ENCODE results near the gene DAB2. TPM values are rescaled to one million over a fixed set of nuclear protein-coding genes. Genes with fewer than 3 reads are reported as not detected.

DAB2 gene
- total RNA-seq, 1 donor from 2014 or later, result 195 TPM

- H3K27ac Mint-ChIP-seq (ENCODE audit: unreplicated experiment), result no peak overlapping the region
- no peaks in the 10 kb centered on the region for H3K27me3 Mint-ChIP-seq (ENCODE audit: unreplicated experiment)
- H3K4me1 Mint-ChIP-seq (ENCODE audit: unreplicated experiment), result peaks cover 39% of the 10 kb centered on the region
Measured at GRCh38 chr5:39449591-39449990, 24.8 kb upstream of the DAB2 start.

DNA sequence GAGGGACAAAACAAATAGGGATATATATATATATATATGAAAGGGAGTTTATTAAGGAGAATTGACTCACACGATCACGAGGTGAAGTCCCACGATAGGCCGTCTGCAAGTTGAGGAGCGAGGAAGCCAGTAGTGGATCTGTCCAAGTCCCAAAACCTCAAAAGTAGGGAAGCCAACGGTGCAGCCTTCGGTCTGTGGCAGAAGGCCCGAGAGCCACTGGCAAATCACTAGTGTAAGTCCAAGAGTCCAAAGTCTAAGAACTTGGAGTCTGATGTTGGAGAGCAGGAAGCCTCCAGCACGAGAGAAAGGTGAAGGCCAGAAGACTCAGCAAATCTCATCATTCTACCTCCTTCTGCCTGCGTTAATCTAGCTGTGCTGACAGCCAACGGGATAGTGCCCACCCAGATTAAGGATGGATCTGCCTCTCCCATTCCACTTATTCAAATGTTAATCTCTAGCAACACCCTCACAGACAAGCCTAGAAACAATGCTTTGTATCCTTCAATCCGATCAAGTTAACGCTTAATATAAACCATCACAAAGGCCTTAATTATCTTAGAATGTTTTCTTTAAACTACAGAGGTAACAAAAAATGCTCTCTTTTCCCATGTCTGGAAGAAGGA is 23.8 kb upstream of the DAB2 start:
- peaks cover 39% of the 10 kb centered on the region for H3K4me1 Mint-ChIP-seq (ENCODE audit: unreplicated experiment)
- DNase-seq (ENCODE audit: extremely low spot score, unreplicated experiment), result no peak
- no peaks in the 10 kb centered on the region for H3K27me3 Mint-ChIP-seq (ENCODE audit: unreplicated experiment)
- no peak for TF ChIP-seq CTCF (IDR thresholded peaks at IDR 0.05)
- H3K36me3 Mint-ChIP-seq (ENCODE audit: unreplicated experiment), result no peaks in the 10 kb centered on the region
- no peaks in the 10 kb centered on the region for H3K9me3 Mint-ChIP-seq (ENCODE audit: unreplicated experiment)
- no peak overlapping the region for H3K27ac Mint-ChIP-seq (ENCODE audit: unreplicated experiment)
- H3K4me3 Mint-ChIP-seq (ENCODE audit: unreplicated experiment), result no peak overlapping the region

More at GRCh38 chr5:39449591-39449990, 24.8 kb upstream of the DAB2 start:
- no peak for DNase-seq (ENCODE audit: extremely low spot score, unreplicated experiment)
- H3K36me3 Mint-ChIP-seq (ENCODE audit: unreplicated experiment), result no peaks in the 10 kb centered on the region
- no peak for TF ChIP-seq CTCF (IDR thresholded peaks at IDR 0.05)
- H3K4me3 Mint-ChIP-seq (ENCODE audit: unreplicated experiment), result no peak overlapping the region
- H3K9me3 Mint-ChIP-seq (ENCODE audit: unreplicated experiment), result no peaks in the 10 kb centered on the region

- Mint-ChIP-seq H3K27ac (ENCODE audit: unreplicated experiment) (no peak overlapping the region), H3K27me3 (ENCODE audit: unreplicated experiment) (no peaks in the 10 kb centered on the region), H3K4me1 (ENCODE audit: unreplicated experiment) (peaks cover 34% of the 10 kb centered on the region), H3K4me3 (ENCODE audit: unreplicated experiment) (no peak overlapping the region), H3K9me3 (ENCODE audit: unreplicated experiment) (no peaks in the 10 kb centered on the region), H3K36me3 (ENCODE audit: unreplicated experiment) (no peaks in the 10 kb centered on the region)
- no peak for TF ChIP-seq CTCF (IDR thresholded peaks at IDR 0.05)
- no peak for DNase-seq (ENCODE audit: extremely low spot score, unreplicated experiment)
Measured at GRCh38 chr5:39447968-39448367, 23.2 kb upstream of the DAB2 start.

GRCh38 chr5:39447059-39447458 is 22.3 kb upstream of the DAB2 start:
- DNase-seq (ENCODE audit: extremely low spot score, unreplicated experiment), result no peak
- Mint-ChIP-seq H3K36me3 (ENCODE audit: unreplicated experiment) (no peaks in the 10 kb centered on the region), H3K27ac (ENCODE audit: unreplicated experiment) (peak overlapping the region; percentile 42), H3K27me3 (ENCODE audit: unreplicated experiment) (no peaks in the 10 kb centered on the region), H3K4me1 (ENCODE audit: unreplicated experiment) (peaks cover 29% of the 10 kb centered on the region), H3K9me3 (ENCODE audit: unreplicated experiment) (no peaks in the 10 kb centered on the region), H3K4me3 (ENCODE audit: unreplicated experiment) (no peak overlapping the region)
- no peak for TF ChIP-seq CTCF (IDR thresholded peaks at IDR 0.05)

DNA sequence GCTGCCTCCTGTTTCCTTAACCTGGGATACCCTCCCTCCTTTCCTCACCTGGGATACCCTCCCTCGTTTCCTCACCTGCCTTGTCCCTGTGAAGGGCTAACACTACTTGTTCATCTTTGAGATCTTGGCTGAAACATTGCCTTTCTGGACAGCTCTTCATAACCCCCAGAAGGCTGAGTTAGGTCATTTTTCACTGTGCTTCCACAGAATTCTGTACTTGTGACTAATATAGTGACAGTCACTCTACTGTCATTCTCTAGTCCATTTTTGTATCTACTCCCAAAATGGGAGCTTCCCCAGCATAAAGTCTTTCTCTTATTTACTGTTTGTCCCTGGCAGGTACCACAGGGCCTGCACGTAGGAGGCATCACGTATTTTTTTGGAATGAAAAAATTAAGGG is 21.5 kb upstream of the DAB2 start:
- H3K4me1 Mint-ChIP-seq (ENCODE audit: unreplicated experiment), result peaks cover 30% of the 10 kb centered on the region
- no peak for TF ChIP-seq CTCF (IDR thresholded peaks at IDR 0.05)
- H3K27me3 Mint-ChIP-seq (ENCODE audit: unreplicated experiment), result no peaks in the 10 kb centered on the region
- no peaks in the 10 kb centered on the region for H3K9me3 Mint-ChIP-seq (ENCODE audit: unreplicated experiment)
- H3K4me3 Mint-ChIP-seq (ENCODE audit: unreplicated experiment), result no peak overlapping the region
- no peaks in the 10 kb centered on the region for H3K36me3 Mint-ChIP-seq (ENCODE audit: unreplicated experiment)
- no peak overlapping the region for H3K27ac Mint-ChIP-seq (ENCODE audit: unreplicated experiment)
- DNase-seq (ENCODE audit: extremely low spot score, unreplicated experiment), result no peak
